Endothelial cell of umbilical vein (primary cell): ENCODE data around the gene SORCS3.

Experiments used
- EZH2 ChIP-seq: IDR thresholded peaks from 2 replicates; pipeline ENCODE4 v1.6.1; 2012; ENCODE audit warnings: borderline replicate concordance, low read depth, mild to moderate bottlenecking, moderate library complexity, low read length, inconsistent platforms; ENCODE audit not compliant: severe bottlenecking
- TF ChIP-seq, protein P1 (sequence below), 2 donors: IDR thresholded peaks; 1 replicate in 1 of 2; 2 replicates in 1 of 2; pipeline ENCODE4 v1.5.1; 2011; ENCODE audit warnings: low read length in 2 of 2, mild to moderate bottlenecking in 2 of 2, moderate library complexity in 2 of 2, control low read depth in 1 of 2, inconsistent platforms in 1 of 2, low read depth in 1 of 2; ENCODE audit not compliant: insufficient read depth in 1 of 2; ENCODE audit errors: extremely low read depth in 1 of 2

DNA sequence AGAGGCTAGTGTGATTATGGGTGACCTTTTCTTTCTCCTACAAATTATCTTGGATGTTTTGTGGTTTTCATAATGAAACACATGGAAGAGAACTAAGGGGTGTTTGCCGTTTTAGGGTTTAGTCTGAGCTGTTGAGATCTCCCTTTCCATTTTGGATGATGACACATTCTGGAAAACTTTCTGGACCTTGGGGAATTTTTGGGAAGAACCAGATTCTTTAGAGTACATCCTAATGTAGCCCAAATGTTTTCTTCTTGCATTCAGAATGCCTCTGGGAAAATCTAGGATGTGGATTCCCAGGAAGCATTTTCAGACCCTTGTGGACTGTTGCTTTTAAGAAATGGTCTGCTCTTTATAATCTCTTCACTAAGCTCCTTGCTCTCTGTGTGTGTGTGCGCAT lies 165.7 kb downstream of the SORCS3 start:
- TF ChIP-seq, protein P1, sequence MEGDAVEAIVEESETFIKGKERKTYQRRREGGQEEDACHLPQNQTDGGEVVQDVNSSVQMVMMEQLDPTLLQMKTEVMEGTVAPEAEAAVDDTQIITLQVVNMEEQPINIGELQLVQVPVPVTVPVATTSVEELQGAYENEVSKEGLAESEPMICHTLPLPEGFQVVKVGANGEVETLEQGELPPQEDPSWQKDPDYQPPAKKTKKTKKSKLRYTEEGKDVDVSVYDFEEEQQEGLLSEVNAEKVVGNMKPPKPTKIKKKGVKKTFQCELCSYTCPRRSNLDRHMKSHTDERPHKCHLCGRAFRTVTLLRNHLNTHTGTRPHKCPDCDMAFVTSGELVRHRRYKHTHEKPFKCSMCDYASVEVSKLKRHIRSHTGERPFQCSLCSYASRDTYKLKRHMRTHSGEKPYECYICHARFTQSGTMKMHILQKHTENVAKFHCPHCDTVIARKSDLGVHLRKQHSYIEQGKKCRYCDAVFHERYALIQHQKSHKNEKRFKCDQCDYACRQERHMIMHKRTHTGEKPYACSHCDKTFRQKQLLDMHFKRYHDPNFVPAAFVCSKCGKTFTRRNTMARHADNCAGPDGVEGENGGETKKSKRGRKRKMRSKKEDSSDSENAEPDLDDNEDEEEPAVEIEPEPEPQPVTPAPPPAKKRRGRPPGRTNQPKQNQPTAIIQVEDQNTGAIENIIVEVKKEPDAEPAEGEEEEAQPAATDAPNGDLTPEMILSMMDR (IDR thresholded peaks at IDR 0.05; ENCODE audit: extremely low read depth in 1 of 2, insufficient read depth in 1 of 2, low read depth in 1 of 2, low read length in 2 of 2): no peak
- no peak for TF ChIP-seq EZH2
